WTC11 (cell line): ENCODE results near the gene GALNT7. TPM values are rescaled to one million over a fixed set of nuclear protein-coding genes. Genes with fewer than 3 reads are reported as not detected.

Experiments
- ATAC-seq: fragments of 200-7000 bp; cut with Tn5 transposase; 2 replicates; pipeline ENCODE4 v1.10.0; 2021; ENCODE audit warnings: mild to moderate bottlenecking, moderate library complexity
- CTCF ChIA-PET: fragments of 300-600 bp; sonication (Branson Sonifier 250); formaldehyde crosslinking; loops from one replicate; lab custom pipeline; 2021; ENCODE audit warnings: antibody characterized with exemption; lab: Charles Lee
- POLR2A ChIA-PET: fragments of 350-600 bp; sonication (Branson Sonifier 250); formaldehyde crosslinking; loops from one replicate; lab custom pipeline; 2021; ENCODE audit warnings: antibody characterized with exemption; lab: Charles Lee
- DNase-seq: peaks from one replicate; pipeline ENCODE4 v3.0.0; 2021; ENCODE audit warnings: low spot score
- H3K27ac Mint-ChIP-seq: 2 replicates; pipeline ENCODE4 v1.8.0; 2021; ENCODE audit warnings: mixed read lengths
- H3K27me3 Mint-ChIP-seq: 2 replicates; pipeline ENCODE4 v1.8.0; 2021; ENCODE audit warnings: low read depth, mild to moderate bottlenecking, moderate library complexity, mixed read lengths
- H3K36me3 Mint-ChIP-seq: 2 replicates; pipeline ENCODE4 v1.8.0; 2021; ENCODE audit warnings: mixed read lengths
- H3K4me1 Mint-ChIP-seq: 2 replicates; pipeline ENCODE4 v1.8.0; 2022; ENCODE audit warnings: mixed read lengths
- H3K4me3 Mint-ChIP-seq: 2 replicates; pipeline ENCODE4 v1.8.0; 2021; ENCODE audit warnings: mild to moderate bottlenecking, moderate library complexity, mixed read lengths
- H3K9me3 Mint-ChIP-seq: 2 replicates; pipeline ENCODE4 v1.8.0; 2021; ENCODE audit warnings: mixed read lengths
- FOXP1 ChIP-seq: sonication (generic); formaldehyde crosslinking; IDR thresholded peaks from 2 replicates; pipeline ENCODE4 v1.8.0; 2022; ENCODE audit warnings: missing genetic modification reagents, mild to moderate bottlenecking, moderate library complexity, borderline replicate concordance
- GTF2I ChIP-seq: fragments of 250-450 bp; sonication (Bioruptor Pico); conservative IDR thresholded peaks from 2 replicates; pipeline ENCODE4 v1.4.0; 2021; ENCODE audit warnings: mild to moderate bottlenecking
- IRF2 ChIP-seq: sonication (generic); formaldehyde crosslinking; IDR thresholded peaks from 2 replicates; pipeline ENCODE4 v1.8.0; 2022; ENCODE audit warnings: low read depth, missing genetic modification reagents, borderline replicate concordance
- JAZF1 ChIP-seq: fragments of 250-450 bp; sonication (Bioruptor Pico); IDR thresholded peaks from 2 replicates; pipeline ENCODE4 v1.9.0; 2021; ENCODE audit warnings: moderate library complexity, mild to moderate bottlenecking, inconsistent platforms
- NFE2L1 ChIP-seq: sonication (generic); formaldehyde crosslinking; IDR thresholded peaks from 2 replicates; pipeline ENCODE4 v1.8.1; 2023; ENCODE audit warnings: missing genetic modification reagents
- OVOL2 ChIP-seq: fragments of 250-450 bp; sonication (Bioruptor Pico); IDR thresholded peaks from 2 replicates; pipeline ENCODE4 v1.9.0; 2021; ENCODE audit warnings: mild to moderate bottlenecking, borderline replicate concordance
- TEAD1 ChIP-seq: sonication (generic); formaldehyde crosslinking; IDR thresholded peaks from 2 replicates; pipeline ENCODE4 v1.8.0; 2022; ENCODE audit warnings: mild to moderate bottlenecking, missing genetic modification reagents
- ZBTB21 ChIP-seq: sonication (generic); formaldehyde crosslinking; IDR thresholded peaks from 2 replicates; pipeline ENCODE4 v1.8.1; 2023; ENCODE audit warnings: mild to moderate bottlenecking, missing genetic modification reagents, borderline replicate concordance
- ZNF317 ChIP-seq: sonication (generic); formaldehyde crosslinking; IDR thresholded peaks from 2 replicates; pipeline ENCODE4 v1.8.1; 2023; ENCODE audit warnings: low read depth, mild to moderate bottlenecking, moderate library complexity, missing genetic modification reagents, borderline replicate concordance
- total RNA-seq: library from RNA; stranded (reverse); gene quantifications from 3 replicates; pipeline ENCODE4 v1.2.3, GENCODE V29; 2021
- TF ChIP-seq, protein P1 (sequence below): sonication (generic); formaldehyde crosslinking; IDR thresholded peaks from 2 replicates; pipeline ENCODE4 v1.8.0; 2022; ENCODE audit warnings: mild to moderate bottlenecking, missing genetic modification reagents
- TF ChIP-seq, protein P2 (sequence below): sonication (generic); formaldehyde crosslinking; IDR thresholded peaks from 2 replicates; pipeline ENCODE4 v1.8.1; 2022; ENCODE audit warnings: low read depth, mild to moderate bottlenecking, moderate library complexity, missing genetic modification reagents, borderline replicate concordance
- TF ChIP-seq, protein P3 (sequence below): sonication (generic); formaldehyde crosslinking; IDR thresholded peaks from 2 replicates; pipeline ENCODE4 v1.8.1; 2023; ENCODE audit warnings: mild to moderate bottlenecking, moderate library complexity, missing genetic modification reagents
- TF ChIP-seq, protein P4 (sequence below): sonication (generic); formaldehyde crosslinking; IDR thresholded peaks from 2 replicates; pipeline ENCODE4 v1.8.1; 2023; ENCODE audit warnings: mild to moderate bottlenecking, missing genetic modification reagents
- TF ChIP-seq, protein P5 (sequence below): fragments of 250-450 bp; sonication (Bioruptor Pico); IDR thresholded peaks from 2 replicates; pipeline ENCODE4 v1.9.0; 2021; ENCODE audit warnings: mild to moderate bottlenecking
- TF ChIP-seq, protein P6 (sequence below): sonication (generic); formaldehyde crosslinking; IDR thresholded peaks from 2 replicates; pipeline ENCODE4 v1.8.1; 2022; ENCODE audit warnings: mild to moderate bottlenecking, moderate library complexity, missing genetic modification reagents
- TF ChIP-seq, protein P7 (sequence below): sonication (generic); formaldehyde crosslinking; IDR thresholded peaks from 2 replicates; pipeline ENCODE4 v1.8.0; 2023; ENCODE audit warnings: mild to moderate bottlenecking, missing genetic modification reagents
- TF ChIP-seq, protein P8 (sequence below): sonication (generic); formaldehyde crosslinking; conservative IDR thresholded peaks from 2 replicates; pipeline ENCODE4 v1.8.1; 2022; ENCODE audit warnings: mild to moderate bottlenecking, missing genetic modification reagents

Gene GALNT7
- total RNA-seq, 1 experiment from 2014 or later: 86.9 TPM

DNA sequence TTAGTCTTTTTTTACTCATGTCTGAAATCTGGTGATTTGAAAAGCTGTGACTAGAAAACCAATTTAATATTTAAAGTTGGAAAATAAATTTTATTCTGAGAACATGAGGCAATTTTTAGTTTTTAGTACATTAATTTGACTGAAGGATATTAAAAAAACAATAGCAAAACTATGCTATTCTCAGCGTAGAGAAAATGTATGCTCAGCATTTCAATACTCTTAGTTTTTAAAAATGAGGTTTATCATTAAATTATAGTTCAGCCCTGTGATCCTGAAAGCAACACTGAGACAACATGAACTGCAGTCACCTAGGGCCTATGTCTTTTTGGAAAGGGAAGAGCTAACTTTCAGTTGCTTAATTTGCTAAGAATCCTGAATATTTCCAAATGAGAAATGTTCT is 9.5 kb downstream of the GALNT7 start:
- TF ChIP-seq, protein P1, sequence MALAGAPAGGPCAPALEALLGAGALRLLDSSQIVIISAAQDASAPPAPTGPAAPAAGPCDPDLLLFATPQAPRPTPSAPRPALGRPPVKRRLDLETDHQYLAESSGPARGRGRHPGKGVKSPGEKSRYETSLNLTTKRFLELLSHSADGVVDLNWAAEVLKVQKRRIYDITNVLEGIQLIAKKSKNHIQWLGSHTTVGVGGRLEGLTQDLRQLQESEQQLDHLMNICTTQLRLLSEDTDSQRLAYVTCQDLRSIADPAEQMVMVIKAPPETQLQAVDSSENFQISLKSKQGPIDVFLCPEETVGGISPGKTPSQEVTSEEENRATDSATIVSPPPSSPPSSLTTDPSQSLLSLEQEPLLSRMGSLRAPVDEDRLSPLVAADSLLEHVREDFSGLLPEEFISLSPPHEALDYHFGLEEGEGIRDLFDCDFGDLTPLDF: no peak
- TF ChIP-seq IRF2 (CRISPR knock-in tag) (no peak), ZNF317 (CRISPR knock-in tag) (no peak), OVOL2 (CRISPR knock-in tag) (no peak)
- TF ChIP-seq, protein P2, sequence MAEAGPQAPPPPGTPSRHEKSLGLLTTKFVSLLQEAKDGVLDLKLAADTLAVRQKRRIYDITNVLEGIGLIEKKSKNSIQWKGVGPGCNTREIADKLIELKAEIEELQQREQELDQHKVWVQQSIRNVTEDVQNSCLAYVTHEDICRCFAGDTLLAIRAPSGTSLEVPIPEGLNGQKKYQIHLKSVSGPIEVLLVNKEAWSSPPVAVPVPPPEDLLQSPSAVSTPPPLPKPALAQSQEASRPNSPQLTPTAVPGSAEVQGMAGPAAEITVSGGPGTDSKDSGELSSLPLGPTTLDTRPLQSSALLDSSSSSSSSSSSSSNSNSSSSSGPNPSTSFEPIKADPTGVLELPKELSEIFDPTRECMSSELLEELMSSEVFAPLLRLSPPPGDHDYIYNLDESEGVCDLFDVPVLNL (CRISPR knock-in tag): no peak
- TF ChIP-seq, protein P3, sequence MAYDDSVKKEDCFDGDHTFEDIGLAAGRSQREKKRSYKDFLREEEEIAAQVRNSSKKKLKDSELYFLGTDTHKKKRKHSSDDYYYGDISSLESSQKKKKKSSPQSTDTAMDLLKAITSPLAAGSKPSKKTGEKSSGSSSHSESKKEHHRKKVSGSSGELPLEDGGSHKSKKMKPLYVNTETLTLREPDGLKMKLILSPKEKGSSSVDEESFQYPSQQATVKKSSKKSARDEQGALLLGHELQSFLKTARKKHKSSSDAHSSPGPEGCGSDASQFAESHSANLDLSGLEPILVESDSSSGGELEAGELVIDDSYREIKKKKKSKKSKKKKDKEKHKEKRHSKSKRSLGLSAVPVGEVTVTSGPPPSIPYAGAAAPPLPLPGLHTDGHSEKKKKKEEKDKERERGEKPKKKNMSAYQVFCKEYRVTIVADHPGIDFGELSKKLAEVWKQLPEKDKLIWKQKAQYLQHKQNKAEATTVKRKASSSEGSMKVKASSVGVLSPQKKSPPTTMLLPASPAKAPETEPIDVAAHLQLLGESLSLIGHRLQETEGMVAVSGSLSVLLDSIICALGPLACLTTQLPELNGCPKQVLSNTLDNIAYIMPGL (CRISPR knock-in tag): no peak
- TF ChIP-seq, protein P4, sequence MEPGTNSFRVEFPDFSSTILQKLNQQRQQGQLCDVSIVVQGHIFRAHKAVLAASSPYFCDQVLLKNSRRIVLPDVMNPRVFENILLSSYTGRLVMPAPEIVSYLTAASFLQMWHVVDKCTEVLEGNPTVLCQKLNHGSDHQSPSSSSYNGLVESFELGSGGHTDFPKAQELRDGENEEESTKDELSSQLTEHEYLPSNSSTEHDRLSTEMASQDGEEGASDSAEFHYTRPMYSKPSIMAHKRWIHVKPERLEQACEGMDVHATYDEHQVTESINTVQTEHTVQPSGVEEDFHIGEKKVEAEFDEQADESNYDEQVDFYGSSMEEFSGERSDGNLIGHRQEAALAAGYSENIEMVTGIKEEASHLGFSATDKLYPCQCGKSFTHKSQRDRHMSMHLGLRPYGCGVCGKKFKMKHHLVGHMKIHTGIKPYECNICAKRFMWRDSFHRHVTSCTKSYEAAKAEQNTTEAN (CRISPR knock-in tag): no peak
- TF ChIP-seq, protein P5, sequence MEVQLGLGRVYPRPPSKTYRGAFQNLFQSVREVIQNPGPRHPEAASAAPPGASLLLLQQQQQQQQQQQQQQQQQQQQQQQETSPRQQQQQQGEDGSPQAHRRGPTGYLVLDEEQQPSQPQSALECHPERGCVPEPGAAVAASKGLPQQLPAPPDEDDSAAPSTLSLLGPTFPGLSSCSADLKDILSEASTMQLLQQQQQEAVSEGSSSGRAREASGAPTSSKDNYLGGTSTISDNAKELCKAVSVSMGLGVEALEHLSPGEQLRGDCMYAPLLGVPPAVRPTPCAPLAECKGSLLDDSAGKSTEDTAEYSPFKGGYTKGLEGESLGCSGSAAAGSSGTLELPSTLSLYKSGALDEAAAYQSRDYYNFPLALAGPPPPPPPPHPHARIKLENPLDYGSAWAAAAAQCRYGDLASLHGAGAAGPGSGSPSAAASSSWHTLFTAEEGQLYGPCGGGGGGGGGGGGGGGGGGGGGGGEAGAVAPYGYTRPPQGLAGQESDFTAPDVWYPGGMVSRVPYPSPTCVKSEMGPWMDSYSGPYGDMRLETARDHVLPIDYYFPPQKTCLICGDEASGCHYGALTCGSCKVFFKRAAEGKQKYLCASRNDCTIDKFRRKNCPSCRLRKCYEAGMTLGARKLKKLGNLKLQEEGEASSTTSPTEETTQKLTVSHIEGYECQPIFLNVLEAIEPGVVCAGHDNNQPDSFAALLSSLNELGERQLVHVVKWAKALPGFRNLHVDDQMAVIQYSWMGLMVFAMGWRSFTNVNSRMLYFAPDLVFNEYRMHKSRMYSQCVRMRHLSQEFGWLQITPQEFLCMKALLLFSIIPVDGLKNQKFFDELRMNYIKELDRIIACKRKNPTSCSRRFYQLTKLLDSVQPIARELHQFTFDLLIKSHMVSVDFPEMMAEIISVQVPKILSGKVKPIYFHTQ (CRISPR knock-in tag): no peak
- Mint-ChIP-seq H3K36me3 (peaks cover 2% of the 10 kb centered on the region), H3K4me3 (no peak overlapping the region), H3K27ac (no peak overlapping the region), H3K9me3 (no peaks in the 10 kb centered on the region), H3K27me3 (no peaks in the 10 kb centered on the region), H3K4me1 (peaks cover 56% of the 10 kb centered on the region)
- ATAC-seq (no peak), DNase-seq (no peak)
- CTCF ChIA-PET: interaction anchor here (1.3 to 3.8 kb wide), 2 partner anchors 79 to 123 kb away, joined by 4 to 15 read pairs; no protein-coding TSS in a partner anchor
- POLR2A ChIA-PET: no interaction called here

DNA sequence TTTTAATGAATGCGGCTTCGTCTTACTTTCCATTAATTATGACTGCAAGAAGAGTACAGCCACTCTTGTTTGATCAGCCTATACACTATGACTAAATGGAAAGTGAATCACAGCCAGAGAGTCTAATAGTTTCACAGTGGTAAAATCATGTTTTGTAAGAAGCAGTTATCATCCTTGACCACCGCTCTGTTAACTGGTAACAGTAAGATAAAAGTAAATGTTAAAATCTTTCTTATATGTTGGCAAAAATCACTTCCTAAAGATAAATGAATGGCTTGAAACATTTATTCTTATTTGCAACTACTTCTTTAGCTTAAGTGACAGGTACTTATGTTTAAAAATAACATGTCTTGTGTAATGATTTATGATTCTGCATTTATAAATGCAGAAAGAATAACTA is 13.2 kb downstream of the GALNT7 start:
- Mint-ChIP-seq H3K36me3 (peaks cover 16% of the 10 kb centered on the region), H3K4me3 (no peak overlapping the region), H3K4me1 (peaks cover 36% of the 10 kb centered on the region), H3K27ac (no peak overlapping the region), H3K27me3 (no peaks in the 10 kb centered on the region), H3K9me3 (peaks cover 4% of the 10 kb centered on the region; the same call in 1 of the 2 replicates)
- no peak for ATAC-seq
- no peak for DNase-seq
- no peak for TF ChIP-seq GTF2I (CRISPR knock-in tag)
- TF ChIP-seq NFE2L1: no peak
- TF ChIP-seq, protein P6, sequence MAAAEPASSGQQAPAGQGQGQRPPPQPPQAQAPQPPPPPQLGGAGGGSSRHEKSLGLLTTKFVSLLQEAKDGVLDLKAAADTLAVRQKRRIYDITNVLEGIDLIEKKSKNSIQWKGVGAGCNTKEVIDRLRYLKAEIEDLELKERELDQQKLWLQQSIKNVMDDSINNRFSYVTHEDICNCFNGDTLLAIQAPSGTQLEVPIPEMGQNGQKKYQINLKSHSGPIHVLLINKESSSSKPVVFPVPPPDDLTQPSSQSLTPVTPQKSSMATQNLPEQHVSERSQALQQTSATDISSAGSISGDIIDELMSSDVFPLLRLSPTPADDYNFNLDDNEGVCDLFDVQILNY (CRISPR knock-in tag): no peak
- TF ChIP-seq TEAD1 (CRISPR knock-in tag): no peak
- TF ChIP-seq ZBTB21: no peak
- TF ChIP-seq, protein P4 (CRISPR knock-in tag): no peak
- TF ChIP-seq, protein P7, sequence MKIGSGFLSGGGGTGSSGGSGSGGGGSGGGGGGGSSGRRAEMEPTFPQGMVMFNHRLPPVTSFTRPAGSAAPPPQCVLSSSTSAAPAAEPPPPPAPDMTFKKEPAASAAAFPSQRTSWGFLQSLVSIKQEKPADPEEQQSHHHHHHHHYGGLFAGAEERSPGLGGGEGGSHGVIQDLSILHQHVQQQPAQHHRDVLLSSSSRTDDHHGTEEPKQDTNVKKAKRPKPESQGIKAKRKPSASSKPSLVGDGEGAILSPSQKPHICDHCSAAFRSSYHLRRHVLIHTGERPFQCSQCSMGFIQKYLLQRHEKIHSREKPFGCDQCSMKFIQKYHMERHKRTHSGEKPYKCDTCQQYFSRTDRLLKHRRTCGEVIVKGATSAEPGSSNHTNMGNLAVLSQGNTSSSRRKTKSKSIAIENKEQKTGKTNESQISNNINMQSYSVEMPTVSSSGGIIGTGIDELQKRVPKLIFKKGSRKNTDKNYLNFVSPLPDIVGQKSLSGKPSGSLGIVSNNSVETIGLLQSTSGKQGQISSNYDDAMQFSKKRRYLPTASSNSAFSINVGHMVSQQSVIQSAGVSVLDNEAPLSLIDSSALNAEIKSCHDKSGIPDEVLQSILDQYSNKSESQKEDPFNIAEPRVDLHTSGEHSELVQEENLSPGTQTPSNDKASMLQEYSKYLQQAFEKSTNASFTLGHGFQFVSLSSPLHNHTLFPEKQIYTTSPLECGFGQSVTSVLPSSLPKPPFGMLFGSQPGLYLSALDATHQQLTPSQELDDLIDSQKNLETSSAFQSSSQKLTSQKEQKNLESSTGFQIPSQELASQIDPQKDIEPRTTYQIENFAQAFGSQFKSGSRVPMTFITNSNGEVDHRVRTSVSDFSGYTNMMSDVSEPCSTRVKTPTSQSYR (CRISPR knock-in tag): no peak
- TF ChIP-seq, protein P8, sequence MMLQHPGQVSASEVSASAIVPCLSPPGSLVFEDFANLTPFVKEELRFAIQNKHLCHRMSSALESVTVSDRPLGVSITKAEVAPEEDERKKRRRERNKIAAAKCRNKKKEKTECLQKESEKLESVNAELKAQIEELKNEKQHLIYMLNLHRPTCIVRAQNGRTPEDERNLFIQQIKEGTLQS (CRISPR knock-in tag): no peak
- TF ChIP-seq FOXP1 (CRISPR knock-in tag): no peak
- TF ChIP-seq, protein P2 (CRISPR knock-in tag): no peak
- TF ChIP-seq JAZF1 (CRISPR knock-in tag): no peak
- POLR2A ChIA-PET: interaction anchor here (0.7 kb wide), 1 partner anchor 15 kb away, joined by 7 read pairs; no protein-coding TSS in a partner anchor
- CTCF ChIA-PET: interaction anchor here (0.9 to 1.6 kb wide), 2 partner anchors 76 to 168 kb away, joined by 4 to 7 read pairs; no protein-coding TSS in a partner anchor
